ENCODE measurements around the gene FKBP5. TPM values are rescaled to one million over a fixed set of nuclear protein-coding genes. Genes with fewer than 3 reads are reported as not detected.

The FKBP5 gene
- total RNA-seq, 4 donors from 2014 or later = 453 to 676 (median 478) TPM

- H3K36me3 ChIP-seq = peaks cover 37 to 84% of the 10 kb centered on the region in 2 donors
- no peaks in the 10 kb centered on the region for H3K9me3 ChIP-seq
- 76 to 89% methylated on average over 1 to 3 of the region's 3 CpGs for WGBS, 2 donors (ENCODE audit: low coverage in 1 of 2)
Observed at GRCh38 chr6:35592178-35592577, 96.5 kb downstream of the FKBP5 start.

GRCh38 chr6:35590622-35591066 lies 98.1 kb downstream of the FKBP5 start:
- WGBS, 2 donors (ENCODE audit: low coverage in 1 of 2) = 0 to 4% methylated on average over 2 to 6 of the region's 6 CpGs

More at GRCh38 chr6:35592178-35592577, 96.5 kb downstream of the FKBP5 start:
- H3K4me3 ChIP-seq = no peak overlapping the region
- H3K4me1 ChIP-seq = peaks cover 66 to 100% (median 87%) of the 10 kb centered on the region in 3 donors
- TF ChIP-seq EP300 (IDR thresholded peaks at IDR 0.05) (no peak), POLR2AphosphoS5 (IDR thresholded peaks at IDR 0.05) (peak; percentile 2)
- no peak for ATAC-seq
- H3K27me3 ChIP-seq = no peaks in the 10 kb centered on the region
- H3K27ac ChIP-seq = peak overlapping the region; percentile 86 to 98 (median 91)

GRCh38 chr6:35589904-35590303 lies 98.8 kb downstream of the FKBP5 start:
- H3K27me3 ChIP-seq = no peaks in the 10 kb centered on the region
- peak overlapping the region; percentile 86 to 98 (median 91) for H3K27ac ChIP-seq
- ATAC-seq = no peak
- H3K4me3 ChIP-seq = no peak overlapping the region
- 95% methylated on average over 3 of the region's 3 CpGs; no CpG with 5 or more reads in 1 of the 2 donors for whole genome bisulfite sequencing, 2 donors (ENCODE audit: low coverage in 1 of 2)
- peaks cover 71 to 100% (median 81%) of the 10 kb centered on the region in 3 donors for H3K4me1 ChIP-seq
- H3K9me3 ChIP-seq = no peaks in the 10 kb centered on the region
- peaks cover 35 to 78% of the 10 kb centered on the region in 2 donors for H3K36me3 ChIP-seq
- TF ChIP-seq EP300 (IDR thresholded peaks at IDR 0.05) = no peak
- TF ChIP-seq, protein P1, sequence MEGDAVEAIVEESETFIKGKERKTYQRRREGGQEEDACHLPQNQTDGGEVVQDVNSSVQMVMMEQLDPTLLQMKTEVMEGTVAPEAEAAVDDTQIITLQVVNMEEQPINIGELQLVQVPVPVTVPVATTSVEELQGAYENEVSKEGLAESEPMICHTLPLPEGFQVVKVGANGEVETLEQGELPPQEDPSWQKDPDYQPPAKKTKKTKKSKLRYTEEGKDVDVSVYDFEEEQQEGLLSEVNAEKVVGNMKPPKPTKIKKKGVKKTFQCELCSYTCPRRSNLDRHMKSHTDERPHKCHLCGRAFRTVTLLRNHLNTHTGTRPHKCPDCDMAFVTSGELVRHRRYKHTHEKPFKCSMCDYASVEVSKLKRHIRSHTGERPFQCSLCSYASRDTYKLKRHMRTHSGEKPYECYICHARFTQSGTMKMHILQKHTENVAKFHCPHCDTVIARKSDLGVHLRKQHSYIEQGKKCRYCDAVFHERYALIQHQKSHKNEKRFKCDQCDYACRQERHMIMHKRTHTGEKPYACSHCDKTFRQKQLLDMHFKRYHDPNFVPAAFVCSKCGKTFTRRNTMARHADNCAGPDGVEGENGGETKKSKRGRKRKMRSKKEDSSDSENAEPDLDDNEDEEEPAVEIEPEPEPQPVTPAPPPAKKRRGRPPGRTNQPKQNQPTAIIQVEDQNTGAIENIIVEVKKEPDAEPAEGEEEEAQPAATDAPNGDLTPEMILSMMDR (IDR thresholded peaks at IDR 0.05) = no peak
- TF ChIP-seq POLR2AphosphoS5 (IDR thresholded peaks at IDR 0.05) = no peak

More at GRCh38 chr6:35590622-35591066, 98.1 kb downstream of the FKBP5 start:
- H3K27ac ChIP-seq = peak overlapping the region; percentile 86 to 98 (median 91)
- TF ChIP-seq EP300 (IDR thresholded peaks at IDR 0.05) (peak; percentile 92), POLR2A (IDR thresholded peaks at IDR 0.05) (peak in 1 of 2 donors; percentile 24), POLR2AphosphoS5 (IDR thresholded peaks at IDR 0.05) (peak; percentile 90)
- TF ChIP-seq, protein P1 (IDR thresholded peaks at IDR 0.05) = no peak
- peaks cover 66 to 100% (median 85%) of the 10 kb centered on the region in 3 donors for H3K4me1 ChIP-seq
- peaks cover 40 to 84% of the 10 kb centered on the region in 2 donors for H3K36me3 ChIP-seq
- no peaks in the 10 kb centered on the region for H3K9me3 ChIP-seq
- H3K27me3 ChIP-seq = no peaks in the 10 kb centered on the region
- ATAC-seq = peak; percentile 90
- H3K4me3 ChIP-seq = no peak overlapping the region

DNA sequence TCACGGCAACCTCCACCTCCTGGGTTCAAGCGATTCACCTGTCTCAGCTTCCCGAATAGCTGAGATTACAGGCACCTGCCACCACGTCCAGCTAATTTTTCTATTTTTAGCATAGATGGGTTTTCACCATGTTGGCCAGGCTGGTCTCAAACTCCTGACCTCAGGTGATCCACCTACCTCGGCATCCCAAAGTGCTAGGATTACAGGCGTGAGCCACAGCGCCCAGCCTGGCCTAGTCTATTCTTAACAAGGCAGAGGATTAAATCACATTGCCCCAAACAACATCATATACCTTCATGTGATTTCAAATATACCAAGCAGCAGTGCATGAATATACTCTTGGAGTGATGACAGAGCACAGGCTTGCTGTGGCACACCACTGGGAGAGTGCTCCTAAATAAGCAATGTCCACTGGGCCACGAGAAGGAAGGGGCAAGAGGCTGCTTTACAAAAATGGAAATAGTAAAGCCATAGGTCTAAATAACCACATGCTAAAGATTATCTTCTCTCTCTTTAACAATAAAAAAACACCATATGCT lies 99.4 kb downstream of the FKBP5 start:
- ATAC-seq = no peak
- Histone ChIP-seq H3K36me3 (peaks cover 29 to 76% of the 10 kb centered on the region in 2 donors), H3K27me3 (no peaks in the 10 kb centered on the region), H3K27ac (peak overlapping the region; percentile 86 to 98 (median 91)), H3K4me3 (no peak overlapping the region), H3K9me3 (no peaks in the 10 kb centered on the region), H3K4me1 (peaks cover 78 to 100% (median 79%) of the 10 kb centered on the region in 3 donors)
- no peak for TF ChIP-seq POLR2A (IDR thresholded peaks at IDR 0.05)
- 88 to 91% methylated on average over 4 to 8 of the region's 8 CpGs for WGBS, 2 donors (ENCODE audit: low coverage in 1 of 2)

GRCh38 chr6:35587167-35587566 lies 101.5 kb downstream of the FKBP5 start:
- no peak overlapping the region for H3K4me3 ChIP-seq
- peak overlapping the region; percentile 85 to 93 (median 90) for H3K27ac ChIP-seq
- 75 to 100% methylated on average over 2 of the region's 2 CpGs for WGBS, 2 donors (ENCODE audit: low coverage in 1 of 2)
- no peak for TF ChIP-seq POLR2A (IDR thresholded peaks at IDR 0.05)
- no peak for TF ChIP-seq EP300 (IDR thresholded peaks at IDR 0.05)
- TF ChIP-seq, protein P1 (IDR thresholded peaks at IDR 0.05) = peak in 1 of 4 experiments; percentile 2
- peaks cover 17 to 73% of the 10 kb centered on the region in 2 donors for H3K36me3 ChIP-seq
- no peaks in the 10 kb centered on the region for H3K9me3 ChIP-seq
- no peaks in the 10 kb centered on the region for H3K27me3 ChIP-seq
- peaks cover 68 to 100% (median 75%) of the 10 kb centered on the region in 3 donors for H3K4me1 ChIP-seq
- ATAC-seq = no peak

DNA sequence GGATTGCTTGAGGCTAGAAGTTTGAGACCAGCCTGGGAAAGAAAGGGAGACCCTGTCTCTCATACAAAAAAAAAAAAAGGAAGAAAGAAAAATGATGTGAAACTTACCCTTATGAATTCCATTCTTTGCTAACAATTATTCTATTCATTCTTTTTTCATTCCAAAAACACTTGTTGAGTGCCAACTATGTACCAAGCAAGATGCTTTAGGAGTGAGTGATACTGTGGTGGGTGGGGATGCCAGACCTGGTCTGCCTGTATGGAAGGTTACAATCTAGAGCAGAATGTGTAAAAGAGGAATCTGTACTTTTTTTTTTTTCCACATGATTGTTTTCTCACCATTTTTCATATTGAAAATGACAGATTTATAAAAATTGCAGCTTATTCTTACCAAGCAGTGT lies 102.2 kb downstream of the FKBP5 start:
- Histone ChIP-seq H3K4me3 (no peak overlapping the region), H3K36me3 (peaks cover 22 to 77% of the 10 kb centered on the region in 2 donors), H3K9me3 (no peaks in the 10 kb centered on the region), H3K27me3 (no peaks in the 10 kb centered on the region), H3K4me1 (peaks cover 61 to 97% (median 69%) of the 10 kb centered on the region in 3 donors), H3K27ac (peak overlapping the region; percentile 85 to 93 (median 90))
- no peak for ATAC-seq
- TF ChIP-seq, protein P1 (IDR thresholded peaks at IDR 0.05) = no peak
- TF ChIP-seq EP300 (IDR thresholded peaks at IDR 0.05) = no peak
- TF ChIP-seq POLR2A (IDR thresholded peaks at IDR 0.05) = no peak
- TF ChIP-seq POLR2AphosphoS5 (IDR thresholded peaks at IDR 0.05) = no peak

All from gastroesophageal sphincter (tissue), 4 donors.